ENCODE data around the gene ALG5.

ALG5 gene

DNA sequence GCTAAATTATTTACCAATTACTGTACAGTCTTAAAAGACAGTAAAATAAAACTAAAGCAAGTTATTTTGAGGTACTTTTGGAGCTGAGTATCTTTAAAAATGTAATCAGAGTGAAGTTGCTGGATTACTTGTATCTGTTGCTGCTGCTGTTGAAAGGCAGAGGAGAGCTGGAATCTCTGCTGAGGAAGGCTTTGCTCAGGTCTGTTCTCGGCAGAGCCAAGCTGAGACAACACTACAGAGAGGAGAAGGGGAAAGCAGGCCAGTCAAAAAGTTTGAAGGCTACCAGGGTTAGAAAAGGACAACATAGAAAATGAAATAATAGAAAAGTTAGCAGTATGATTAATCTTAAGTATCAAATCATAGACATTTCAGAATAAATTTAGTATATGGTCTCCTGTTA, 11.3 kb upstream of the ALG5 start:
- H3K4me3 ChIP-seq (ENCODE audit: low read length), result no peak overlapping the region
- no peak for DNase-seq (ENCODE audit: low read depth)
- TF ChIP-seq, protein P1, sequence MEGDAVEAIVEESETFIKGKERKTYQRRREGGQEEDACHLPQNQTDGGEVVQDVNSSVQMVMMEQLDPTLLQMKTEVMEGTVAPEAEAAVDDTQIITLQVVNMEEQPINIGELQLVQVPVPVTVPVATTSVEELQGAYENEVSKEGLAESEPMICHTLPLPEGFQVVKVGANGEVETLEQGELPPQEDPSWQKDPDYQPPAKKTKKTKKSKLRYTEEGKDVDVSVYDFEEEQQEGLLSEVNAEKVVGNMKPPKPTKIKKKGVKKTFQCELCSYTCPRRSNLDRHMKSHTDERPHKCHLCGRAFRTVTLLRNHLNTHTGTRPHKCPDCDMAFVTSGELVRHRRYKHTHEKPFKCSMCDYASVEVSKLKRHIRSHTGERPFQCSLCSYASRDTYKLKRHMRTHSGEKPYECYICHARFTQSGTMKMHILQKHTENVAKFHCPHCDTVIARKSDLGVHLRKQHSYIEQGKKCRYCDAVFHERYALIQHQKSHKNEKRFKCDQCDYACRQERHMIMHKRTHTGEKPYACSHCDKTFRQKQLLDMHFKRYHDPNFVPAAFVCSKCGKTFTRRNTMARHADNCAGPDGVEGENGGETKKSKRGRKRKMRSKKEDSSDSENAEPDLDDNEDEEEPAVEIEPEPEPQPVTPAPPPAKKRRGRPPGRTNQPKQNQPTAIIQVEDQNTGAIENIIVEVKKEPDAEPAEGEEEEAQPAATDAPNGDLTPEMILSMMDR (conservative IDR thresholded peaks at IDR 0.05; ENCODE audit: low read length), result no peak

DNA sequence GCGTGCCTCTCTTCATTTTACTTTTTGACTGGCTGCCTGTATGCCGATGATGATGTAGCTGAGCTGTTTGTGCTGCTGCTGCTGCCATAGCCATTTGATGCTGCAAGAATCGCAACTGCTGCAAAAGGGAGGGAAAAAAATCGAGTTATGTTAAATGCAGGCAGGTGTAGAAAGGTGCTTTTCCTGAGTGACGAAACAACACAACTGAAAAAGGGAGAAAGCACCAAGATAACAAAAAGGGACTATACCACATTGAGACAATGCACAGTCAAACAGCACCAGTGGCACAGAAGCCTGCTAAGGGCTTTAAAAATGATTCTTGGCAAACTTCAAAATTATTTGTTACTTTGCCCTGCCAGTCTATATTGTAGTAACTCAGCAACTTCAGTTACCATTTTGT, 10.6 kb upstream of the ALG5 start:
- DNase-seq (ENCODE audit: low read depth), result no peak
- no peak overlapping the region for H3K4me3 ChIP-seq (ENCODE audit: low read length)
- TF ChIP-seq, protein P1 (conservative IDR thresholded peaks at IDR 0.05; ENCODE audit: low read length), result no peak

DNA sequence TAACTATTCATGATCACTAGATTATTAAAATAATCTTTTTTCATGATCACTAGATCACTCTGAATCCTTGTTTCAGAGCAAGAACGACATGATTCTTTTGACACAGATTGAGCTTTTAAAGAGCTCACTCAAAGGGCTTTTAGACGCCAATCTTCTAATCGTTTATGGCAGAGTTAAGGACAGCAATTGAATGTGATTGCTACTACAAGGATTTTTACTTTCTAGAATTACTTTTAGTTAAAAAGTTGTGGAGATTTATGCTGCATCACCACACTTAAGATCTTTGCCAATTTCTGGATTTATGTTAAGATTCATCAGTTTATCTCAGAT, 2.7 kb upstream of the ALG5 start:
- no peak for DNase-seq (ENCODE audit: low read depth)
- TF ChIP-seq, protein P1 (conservative IDR thresholded peaks at IDR 0.05; ENCODE audit: low read length), result no peak
- peak overlapping the region; percentile 90 for H3K4me3 ChIP-seq (ENCODE audit: low read length)

DNA sequence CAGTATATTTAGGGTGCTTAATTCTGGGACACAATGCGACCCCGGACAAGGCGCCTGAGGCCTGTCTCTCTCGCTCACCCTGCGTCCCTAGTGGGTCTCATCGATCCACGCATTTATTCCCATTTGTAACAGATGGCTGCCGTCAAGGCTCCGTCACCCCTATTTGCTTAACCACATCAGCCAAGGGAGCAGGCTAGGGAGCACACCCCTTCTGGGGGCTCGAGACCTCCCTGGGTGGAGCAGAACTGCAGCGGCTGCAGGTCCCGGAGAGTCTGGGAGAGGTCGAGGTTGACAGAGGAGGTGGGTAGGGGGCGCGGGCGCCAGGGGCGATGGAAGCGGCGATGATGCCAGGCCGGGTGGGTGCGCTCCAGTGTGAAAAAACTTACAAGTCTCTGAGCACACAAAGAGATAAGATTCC, 507 bp downstream of the ALG5 start:
- peak overlapping the region; percentile 90 for H3K4me3 ChIP-seq (ENCODE audit: low read length)
- peak; percentile 5 for DNase-seq (ENCODE audit: low read depth)
- TF ChIP-seq, protein P1 (conservative IDR thresholded peaks at IDR 0.05; ENCODE audit: low read length), result no peak

DNA sequence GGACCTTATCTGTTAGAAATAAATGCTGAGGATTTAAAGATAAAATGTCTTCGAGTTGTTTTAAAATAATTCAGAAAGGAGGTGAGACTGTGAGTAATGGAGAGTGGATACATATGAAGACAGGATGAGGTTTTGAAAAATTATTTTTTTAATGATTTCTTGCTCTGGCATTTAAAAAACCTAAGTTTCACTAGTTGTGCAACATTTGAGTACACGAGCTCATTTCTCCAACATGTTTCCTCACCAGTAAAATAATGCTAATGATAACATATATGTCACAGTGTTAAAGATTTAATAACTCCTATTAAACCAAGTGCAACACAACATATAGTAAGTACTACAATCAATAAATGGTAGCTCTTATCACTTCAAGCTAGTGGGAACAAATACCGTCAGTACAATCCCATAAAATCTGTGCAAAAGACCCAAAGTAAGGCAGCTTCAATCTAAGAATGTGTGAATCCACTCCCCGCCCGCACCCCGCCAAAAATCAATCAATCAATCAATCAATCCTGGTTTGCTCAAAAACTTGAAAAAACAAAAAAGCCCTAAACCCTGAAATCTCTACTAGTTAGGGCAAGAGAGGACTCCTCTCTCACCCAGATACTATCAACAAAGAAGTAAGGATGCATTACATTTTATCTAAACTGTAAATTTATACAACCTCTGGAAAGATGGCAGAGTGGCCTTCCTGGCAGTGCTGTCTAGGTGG, 1.3 kb downstream of the ALG5 start:
- peak overlapping the region; percentile 90 for H3K4me3 ChIP-seq (ENCODE audit: low read length)
- TF ChIP-seq, protein P1 (conservative IDR thresholded peaks at IDR 0.05; ENCODE audit: low read length), result no peak
- peak; percentile 26 for DNase-seq (ENCODE audit: low read depth)

DNA sequence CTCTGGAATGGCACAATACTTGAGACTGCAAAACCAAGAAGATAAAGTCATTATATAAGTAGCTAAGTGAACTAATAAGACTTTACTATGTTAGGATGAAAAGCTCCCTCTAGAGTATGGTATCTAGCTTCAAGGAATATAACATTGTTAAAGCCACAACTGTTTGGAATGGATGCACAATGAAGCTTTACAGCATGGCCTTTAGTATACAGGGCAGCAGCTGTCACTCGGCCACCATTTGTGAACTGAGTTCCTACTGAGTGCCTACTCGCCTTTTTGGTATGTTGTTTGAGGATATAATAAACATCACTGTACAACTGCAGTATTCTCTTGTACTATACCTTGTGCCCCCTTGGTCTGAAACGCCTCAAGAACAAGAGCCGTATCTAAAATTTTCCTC, 6.8 kb downstream of the ALG5 start:
- no peak for DNase-seq (ENCODE audit: low read depth)
- TF ChIP-seq, protein P1 (conservative IDR thresholded peaks at IDR 0.05; ENCODE audit: low read length), result no peak
- no peak overlapping the region for H3K4me3 ChIP-seq (ENCODE audit: low read length)

DNA sequence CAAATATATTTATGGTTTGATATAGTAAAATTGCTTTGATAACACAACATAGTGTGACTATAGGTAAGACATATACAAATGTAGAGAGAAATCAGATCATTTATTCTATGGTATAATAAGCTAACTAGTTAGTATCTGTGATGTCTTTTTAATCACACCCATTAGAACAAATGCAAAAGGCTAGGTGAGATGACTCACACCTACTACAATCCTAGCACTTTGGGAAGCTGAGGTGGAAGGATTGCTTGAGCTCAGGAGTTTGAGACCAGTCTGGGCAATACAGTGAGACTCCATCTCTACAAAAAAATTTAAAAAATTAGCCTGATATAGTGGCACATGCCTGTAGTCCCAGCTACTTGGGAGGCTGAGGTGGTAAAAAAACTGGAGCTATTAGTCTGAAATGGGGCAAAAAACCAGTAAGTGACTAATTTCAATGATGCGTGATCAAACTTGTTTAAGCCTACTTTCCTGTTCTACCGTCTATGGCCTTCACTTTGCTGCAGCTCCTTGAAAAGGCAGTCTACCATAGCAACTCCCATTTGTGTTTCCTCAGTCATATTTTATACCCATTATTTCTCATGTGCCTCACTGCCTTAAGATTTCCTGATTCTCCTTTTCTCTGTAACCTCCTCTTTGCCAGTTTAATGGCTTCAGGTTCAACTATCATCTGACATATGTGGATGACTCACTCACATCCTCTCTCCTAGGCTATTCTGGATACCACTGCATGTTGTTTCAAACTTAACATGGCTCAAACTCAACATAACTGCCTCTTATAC, 12.5 kb downstream of the ALG5 start:
- DNase-seq (ENCODE audit: low read depth), result peak; percentile 2
- TF ChIP-seq, protein P1 (conservative IDR thresholded peaks at IDR 0.05; ENCODE audit: low read length), result no peak
- no peak overlapping the region for H3K4me3 ChIP-seq (ENCODE audit: low read length)
